ENCODE measurements around the gene CTNND1. TPM values are rescaled to one million over a fixed set of nuclear protein-coding genes. Genes with fewer than 3 reads are reported as not detected.
A peak's percentile ranks its signal among the peaks of the same experiment; 100 is the strongest.

CTNND1 gene
- total RNA-seq, 1 experiment from 2014 or later = 225 TPM

DNA sequence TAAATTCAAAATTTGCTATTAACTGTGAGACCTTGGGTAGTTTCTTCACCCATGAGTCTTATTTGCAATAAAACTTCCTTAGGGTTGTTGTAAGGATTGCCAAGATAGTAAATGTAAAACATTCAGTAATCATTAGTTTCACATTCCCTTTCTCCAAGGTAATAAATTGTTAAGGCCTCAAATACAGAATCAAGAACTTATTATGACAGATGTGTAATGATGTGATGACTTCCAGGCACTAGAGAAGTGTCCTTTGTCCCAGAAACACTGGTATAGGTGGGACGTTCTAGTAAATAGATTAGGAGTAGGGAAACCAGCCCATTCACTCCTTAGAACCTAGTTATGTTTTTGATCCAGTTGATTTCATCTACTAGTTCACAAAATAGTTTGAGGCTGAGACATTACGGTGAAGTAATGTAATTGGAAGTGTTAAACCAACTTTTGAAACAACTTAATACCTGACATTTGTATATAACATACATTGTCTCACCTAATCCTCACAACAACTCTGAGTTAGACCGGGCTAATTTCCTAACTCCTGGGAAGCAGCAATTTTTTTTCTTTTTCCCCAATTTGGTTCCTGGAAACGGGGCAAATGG, 25.5 kb downstream of the CTNND1 start:
- no peaks in the 10 kb centered on the region for H3K27me3 ChIP-seq (replicated peaks; ENCODE audit: control insufficient read depth, insufficient read depth, low read length)
- no peak for TF ChIP-seq CTCF (IDR thresholded peaks at IDR 0.05; ENCODE audit: insufficient read depth in 1 of 2, low read depth in 1 of 2, low read length in 1 of 2, severe bottlenecking in 1 of 2, unreplicated experiment in 1 of 2)
- peaks cover 5% of the 10 kb centered on the region; the same call in 1 of the 2 replicates for H3K36me3 ChIP-seq (ENCODE audit: control insufficient read depth, insufficient read depth, low read length)
- intact Hi-C loops (cut with micrococcal nuclease; ENCODE audit: unreplicated experiment) = no loop called here
- H3K9me3 ChIP-seq = no peaks in the 10 kb centered on the region
- CTCF ChIA-PET = interaction anchor here (0.9 to 2.5 kb wide), 3 partner anchors 10 to 13 kb away, joined by 5 to 20 read pairs (median 6); no protein-coding TSS in a partner anchor
- H3K4me1 Mint-ChIP-seq (ENCODE audit: low read depth, unreplicated experiment) = peaks cover 44% of the 10 kb centered on the region
- peak overlapping the region; percentile 86 for H3K27ac Mint-ChIP-seq (ENCODE audit: unreplicated experiment)
- H3K36me3 Mint-ChIP-seq (ENCODE audit: insufficient read depth, unreplicated experiment) = peaks cover 67% of the 10 kb centered on the region
- DNase-seq = no peak
- peak overlapping the region; percentile 64 for H3K4me3 Mint-ChIP-seq (ENCODE audit: unreplicated experiment)
- H3K9me3 Mint-ChIP-seq (ENCODE audit: unreplicated experiment) = no peaks in the 10 kb centered on the region
- H3K27me3 Mint-ChIP-seq (ENCODE audit: insufficient read depth, unreplicated experiment) = no peaks in the 10 kb centered on the region
- BruUV-seq (replicated peaks) = no TSS peak
- POLR2A ChIA-PET = interaction anchor here (1.5 kb wide), 3 partner anchors 8 to 26 kb away, joined by 9 to 27 read pairs (median 16); partner anchors contain the start of gene CTNND1
- H3K4me3 ChIP-seq (ENCODE audit: low read depth, low read length) = no peak overlapping the region
- peaks cover 95% of the 10 kb centered on the region for H3K4me1 ChIP-seq

DNA sequence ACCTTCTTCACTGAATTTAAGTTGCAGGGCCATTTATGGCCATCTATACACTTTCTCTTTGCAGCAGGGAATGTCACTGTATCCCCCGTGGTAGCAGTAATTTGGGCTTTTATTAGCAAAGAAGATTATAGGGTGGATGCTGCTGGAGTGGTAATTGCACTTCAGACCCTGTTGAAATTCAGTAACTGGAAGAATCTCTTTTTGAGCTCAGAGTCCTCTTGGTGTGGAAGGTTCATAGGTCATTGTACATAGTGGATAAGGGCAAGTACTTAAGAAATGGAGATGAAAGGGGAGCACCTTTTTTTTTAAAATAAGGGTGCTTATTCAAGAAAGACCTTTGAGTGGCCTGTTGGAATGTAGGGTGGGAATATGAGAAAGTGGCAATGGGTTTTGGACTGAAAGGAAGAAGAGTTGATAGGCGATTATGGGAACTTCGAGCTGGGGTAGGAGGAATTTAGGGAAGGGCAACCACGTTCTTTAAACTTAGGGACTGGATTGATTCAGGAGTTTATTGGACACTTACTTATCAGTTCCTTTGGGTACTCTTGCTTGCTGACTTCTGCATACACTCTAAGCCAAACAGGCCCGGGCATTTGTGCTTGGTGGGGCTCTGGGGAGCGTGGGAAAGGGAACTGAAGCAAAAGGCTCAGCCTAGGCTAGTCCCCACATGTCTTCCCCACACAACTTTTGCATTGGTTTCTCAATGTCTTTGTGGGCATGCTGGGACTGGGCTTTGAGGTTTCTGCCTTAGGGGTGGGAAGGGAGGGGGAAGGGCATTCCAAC, 26.5 kb downstream of the CTNND1 start:
- H3K4me1 ChIP-seq = peaks cover 95% of the 10 kb centered on the region
- peak overlapping the region; percentile 64 for H3K4me3 Mint-ChIP-seq (ENCODE audit: unreplicated experiment)
- CTCF ChIA-PET = interaction anchor here (0.9 to 2.5 kb wide), 6 partner anchors 9 to 37 kb away, joined by 5 to 20 read pairs (median 8); partner anchors contain the start of genes BTBD18 and CTNND1

More for the DNA sequence above, 26.5 kb downstream of the CTNND1 start:
- Histone ChIP-seq H3K27me3 (replicated peaks; ENCODE audit: control insufficient read depth, insufficient read depth, low read length) (no peaks in the 10 kb centered on the region), H3K9me3 (no peaks in the 10 kb centered on the region), H3K4me3 (ENCODE audit: low read depth, low read length) (no peak overlapping the region), H3K36me3 (ENCODE audit: control insufficient read depth, insufficient read depth, low read length) (peaks cover 5% of the 10 kb centered on the region; the same call in 1 of the 2 replicates)
- Mint-ChIP-seq H3K27me3 (ENCODE audit: insufficient read depth, unreplicated experiment) (no peaks in the 10 kb centered on the region), H3K9me3 (ENCODE audit: unreplicated experiment) (no peaks in the 10 kb centered on the region), H3K27ac (ENCODE audit: unreplicated experiment) (peak overlapping the region; percentile 86), H3K4me1 (ENCODE audit: low read depth, unreplicated experiment) (peaks cover 49% of the 10 kb centered on the region), H3K36me3 (ENCODE audit: insufficient read depth, unreplicated experiment) (peaks cover 69% of the 10 kb centered on the region)
- TF ChIP-seq CTCF (IDR thresholded peaks at IDR 0.05; ENCODE audit: insufficient read depth in 1 of 2, low read depth in 1 of 2, low read length in 1 of 2, severe bottlenecking in 1 of 2, unreplicated experiment in 1 of 2) = no peak
- intact Hi-C loops (cut with micrococcal nuclease; ENCODE audit: unreplicated experiment) = loop anchor here (1.0 kb wide), 2 partner anchors 9 to 12 kb away; no protein-coding TSS in a partner anchor
- BruUV-seq (replicated peaks) = no TSS peak
- peak; percentile 62 to 77 for DNase-seq
- POLR2A ChIA-PET = interaction anchor here (0.6 to 1.5 kb wide), 6 partner anchors 9 to 47 kb away, joined by 3 to 27 read pairs (median 7); partner anchors contain the start of genes CTNND1 and SELENOH
